Measurements from ENCODE around the gene IFI27L1.

IFI27L1 gene

DNA sequence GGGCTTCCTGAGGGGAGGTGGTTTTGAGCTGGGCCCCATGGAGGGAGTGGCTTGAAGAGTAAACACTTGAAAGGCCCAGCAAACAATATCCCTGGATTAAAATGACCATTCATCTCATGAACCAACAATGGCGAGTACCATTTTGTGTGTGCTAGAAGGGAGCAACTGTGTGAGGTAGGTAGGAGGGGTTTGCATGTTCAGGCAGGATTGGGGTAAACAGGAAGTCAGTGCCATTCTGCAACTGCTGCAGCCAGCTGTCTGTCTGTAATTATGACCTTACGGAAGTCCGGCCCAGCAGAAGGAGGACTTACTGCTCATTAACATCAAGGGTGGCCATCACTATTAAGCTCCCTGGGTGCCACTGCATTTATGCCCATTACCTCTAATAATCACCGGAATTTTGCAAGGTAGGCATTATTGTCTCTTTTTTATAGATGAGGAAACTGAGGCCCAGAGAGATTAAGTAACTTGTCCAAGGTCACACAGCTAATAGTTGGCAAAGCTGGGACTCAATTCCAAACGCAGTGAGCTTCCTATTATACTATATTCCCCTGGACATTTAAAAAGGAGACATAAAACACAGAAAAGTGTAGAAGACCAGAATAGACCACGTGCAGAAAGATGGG is 64.9 kb downstream of the IFI27L1 start:
- Histone ChIP-seq H3K4me1 (ENCODE audit: control extremely low read depth in 1 of 4, control insufficient read depth in 4 of 4, insufficient read depth in 4 of 4, low read length in 3 of 4) (peaks cover 0 to 10% (median 3%) of the 10 kb centered on the region in 4 experiments), H3K27me3 (replicated peaks in 2 of 5; ENCODE audit: control insufficient read depth in 4 of 5, insufficient read depth in 5 of 5, low read length in 4 of 5) (no peaks in the 10 kb centered on the region), H3K4me3 (ENCODE audit: control insufficient read depth in 1 of 7, extremely low read depth in 1 of 7, insufficient read depth in 4 of 7, low read depth in 2 of 7, low read length in 6 of 7) (no peak overlapping the region), H3K27ac (ENCODE audit: insufficient read depth in 1 of 2, low read depth in 1 of 2, low read length in 2 of 2, poor library complexity in 1 of 2, severe bottlenecking in 2 of 2) (no peak overlapping the region), H3K9me3 (ENCODE audit: control extremely low read depth in 1 of 5, control insufficient read depth in 4 of 5, insufficient read depth in 2 of 5, low read depth in 1 of 5, low read length in 4 of 5) (no peaks in the 10 kb centered on the region), H3K36me3 (ENCODE audit: control insufficient read depth in 4 of 4, insufficient read depth in 4 of 4, low read length in 3 of 4) (no peaks in the 10 kb centered on the region)
- CTCF ChIA-PET: interaction anchor here (0.6 to 1.6 kb wide), 3 partner anchors 9 to 81 kb away, joined by 3 to 7 read pairs (median 4); no protein-coding TSS in a partner anchor
- no peak for DNase-seq
- WGBS (ENCODE audit: insufficient coverage): 100% methylated on average over 3 of the region's 6 CpGs
- POLR2A ChIA-PET: no interaction called here

Measured in common myeloid progenitor, CD34-positive (primary cell).